K562 treated with DMSO at 1 percent for 24 hours (cell line): ENCODE results near the gene COL4A4. TPM values are rescaled to one million over a fixed set of nuclear protein-coding genes. Genes with fewer than 3 reads are reported as not detected.

Experiments used
- total RNA-seq: library from RNA; unstranded; fragments of 300-600 nt; gene quantifications from 2 replicates; pipeline ENCODE4 v1.2.3, GENCODE V29; 2022; ENCODE audit warnings: low read depth; ENCODE audit not compliant: insufficient read depth

COL4A4 gene
- 0.02 TPM in 1 of 2 replicates, not detected in the other for total RNA-seq

GRCh38 chr2:227163998-227164762, at the start of gene COL4A4, which contains the start of gene COL4A3:
Gene COL4A4, minus strand, starts transcription at chr2:227164205. Its CDS starts 16,722 bp downstream, at chr2:227147483.
Gene COL4A3, plus strand, starts transcription at chr2:227164624. Its CDS starts 103 bp downstream, at chr2:227164727.

Other genes with a start within 250 kb of the COL4A4 start
- gene COL4A3, start 419 bp upstream of the COL4A4 start, total RNA-seq: 0.17 TPM in 1 of 2 replicates, not detected in the other
- 24.7 and 31.0 TPM in 2 replicates for gene MFF, start 161.0 kb upstream of the COL4A4 start, total RNA-seq
- not detected in 2 replicates for gene TM4SF20, start 215.1 kb upstream of the COL4A4 start, total RNA-seq
- gene SCYGR1, start 223.7 kb upstream of the COL4A4 start, total RNA-seq: not detected in 2 replicates